Brain microvascular endothelial cell (primary cell): ENCODE data around the gene SLC16A3.

Source experiments
- DNase-seq: peaks from one replicate; pipeline ENCODE4 v3.0.0-alpha.2; 2020
- H3K27ac ChIP-seq: fragments of 250-450 bp; sonication (Bioruptor Pico); 2 replicates; pipeline ENCODE4 v1.5.1; 2020; ENCODE audit warnings: mild to moderate bottlenecking, moderate library complexity
- H3K27me3 ChIP-seq: fragments of 250-450 bp; sonication (Bioruptor Pico); replicated peaks from 2 replicates; pipeline ENCODE4 v1.5.1; 2020; ENCODE audit warnings: mild to moderate bottlenecking
- H3K36me3 ChIP-seq: fragments of 250-450 bp; sonication (Bioruptor Pico); replicated peaks from 2 replicates; pipeline ENCODE4 v1.5.1; 2020; ENCODE audit warnings: mild to moderate bottlenecking
- H3K4me3 ChIP-seq: 2 replicates; pipeline ENCODE4 v1.5.1; 2011; ENCODE audit warnings: low read depth, mild to moderate bottlenecking, control low read depth, low read length, moderate library complexity
- in situ Hi-C: cut with HindIII; loops from 2 replicates; pipeline ENCODE4 v1.10.0; 2017; ENCODE audit warnings: low sequenced_read_pairs, low pct_ligation_motif_present
- TF ChIP-seq, protein P1 (sequence below): IDR thresholded peaks from 2 replicates; pipeline ENCODE4 v1.5.1; 2011; ENCODE audit warnings: low read depth, mild to moderate bottlenecking, moderate library complexity, low read length, control low read depth, inconsistent platforms; ENCODE audit errors: missing control alignments

The SLC16A3 gene

DNA sequence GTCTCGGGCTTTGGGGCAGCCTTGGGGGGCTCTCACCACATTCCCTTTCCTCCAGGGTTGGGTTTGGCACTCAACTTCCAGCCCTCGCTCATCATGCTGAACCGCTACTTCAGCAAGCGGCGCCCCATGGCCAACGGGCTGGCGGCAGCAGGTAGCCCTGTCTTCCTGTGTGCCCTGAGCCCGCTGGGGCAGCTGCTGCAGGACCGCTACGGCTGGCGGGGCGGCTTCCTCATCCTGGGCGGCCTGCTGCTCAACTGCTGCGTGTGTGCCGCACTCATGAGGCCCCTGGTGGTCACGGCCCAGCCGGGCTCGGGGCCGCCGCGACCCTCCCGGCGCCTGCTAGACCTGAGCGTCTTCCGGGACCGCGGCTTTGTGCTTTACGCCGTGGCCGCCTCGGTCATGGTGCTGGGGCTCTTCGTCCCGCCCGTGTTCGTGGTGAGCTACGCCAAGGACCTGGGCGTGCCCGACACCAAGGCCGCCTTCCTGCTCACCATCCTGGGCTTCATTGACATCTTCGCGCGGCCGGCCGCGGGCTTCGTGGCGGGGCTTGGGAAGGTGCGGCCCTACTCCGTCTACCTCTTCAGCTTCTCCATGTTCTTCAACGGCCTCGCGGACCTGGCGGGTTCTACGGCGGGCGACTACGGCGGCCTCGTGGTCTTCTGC is 8.4 kb downstream of the SLC16A3 start:
- in situ Hi-C loops = no loop called here
- H3K4me3 ChIP-seq = no peak overlapping the region
- H3K36me3 ChIP-seq = peaks cover 39% of the 10 kb centered on the region
- TF ChIP-seq, protein P1, sequence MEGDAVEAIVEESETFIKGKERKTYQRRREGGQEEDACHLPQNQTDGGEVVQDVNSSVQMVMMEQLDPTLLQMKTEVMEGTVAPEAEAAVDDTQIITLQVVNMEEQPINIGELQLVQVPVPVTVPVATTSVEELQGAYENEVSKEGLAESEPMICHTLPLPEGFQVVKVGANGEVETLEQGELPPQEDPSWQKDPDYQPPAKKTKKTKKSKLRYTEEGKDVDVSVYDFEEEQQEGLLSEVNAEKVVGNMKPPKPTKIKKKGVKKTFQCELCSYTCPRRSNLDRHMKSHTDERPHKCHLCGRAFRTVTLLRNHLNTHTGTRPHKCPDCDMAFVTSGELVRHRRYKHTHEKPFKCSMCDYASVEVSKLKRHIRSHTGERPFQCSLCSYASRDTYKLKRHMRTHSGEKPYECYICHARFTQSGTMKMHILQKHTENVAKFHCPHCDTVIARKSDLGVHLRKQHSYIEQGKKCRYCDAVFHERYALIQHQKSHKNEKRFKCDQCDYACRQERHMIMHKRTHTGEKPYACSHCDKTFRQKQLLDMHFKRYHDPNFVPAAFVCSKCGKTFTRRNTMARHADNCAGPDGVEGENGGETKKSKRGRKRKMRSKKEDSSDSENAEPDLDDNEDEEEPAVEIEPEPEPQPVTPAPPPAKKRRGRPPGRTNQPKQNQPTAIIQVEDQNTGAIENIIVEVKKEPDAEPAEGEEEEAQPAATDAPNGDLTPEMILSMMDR = no peak
- no peaks in the 10 kb centered on the region for H3K27me3 ChIP-seq
- no peak for DNase-seq
- no peak overlapping the region for H3K27ac ChIP-seq

DNA sequence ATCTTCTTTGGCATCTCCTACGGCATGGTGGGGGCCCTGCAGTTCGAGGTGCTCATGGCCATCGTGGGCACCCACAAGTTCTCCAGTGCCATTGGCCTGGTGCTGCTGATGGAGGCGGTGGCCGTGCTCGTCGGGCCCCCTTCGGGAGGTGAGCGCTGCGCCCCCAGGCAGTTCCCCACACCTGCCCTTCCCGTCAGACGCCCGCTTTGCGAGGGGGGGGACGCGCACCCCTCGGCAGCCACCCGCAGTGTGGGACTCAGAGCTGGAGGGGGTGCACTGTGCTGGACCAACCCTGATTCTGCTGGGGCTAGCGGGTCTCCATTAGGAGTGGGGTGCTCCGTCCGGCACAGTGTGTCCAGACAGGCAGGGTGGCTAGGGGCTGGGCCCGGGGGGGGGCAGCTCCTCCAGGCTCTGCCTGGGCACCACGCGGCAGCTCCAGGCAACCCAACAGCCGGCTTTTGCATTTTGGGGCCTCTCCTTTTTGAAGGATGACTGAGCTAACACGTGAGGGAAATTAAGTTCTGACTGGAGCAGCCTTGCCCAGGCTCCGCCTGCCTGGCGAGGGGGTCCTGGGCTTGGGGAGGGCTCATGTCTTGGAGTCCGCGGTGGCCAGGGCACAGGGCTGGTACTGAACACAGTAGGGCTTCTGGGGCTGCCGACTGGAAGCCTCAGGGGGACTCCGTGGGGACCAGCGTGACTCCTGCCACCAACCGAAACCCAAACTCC is 9.1 kb downstream of the SLC16A3 start:
- Histone ChIP-seq H3K4me3 (no peak overlapping the region), H3K27ac (peak overlapping the region; percentile 35)
- DNase-seq = no peak

DNA sequence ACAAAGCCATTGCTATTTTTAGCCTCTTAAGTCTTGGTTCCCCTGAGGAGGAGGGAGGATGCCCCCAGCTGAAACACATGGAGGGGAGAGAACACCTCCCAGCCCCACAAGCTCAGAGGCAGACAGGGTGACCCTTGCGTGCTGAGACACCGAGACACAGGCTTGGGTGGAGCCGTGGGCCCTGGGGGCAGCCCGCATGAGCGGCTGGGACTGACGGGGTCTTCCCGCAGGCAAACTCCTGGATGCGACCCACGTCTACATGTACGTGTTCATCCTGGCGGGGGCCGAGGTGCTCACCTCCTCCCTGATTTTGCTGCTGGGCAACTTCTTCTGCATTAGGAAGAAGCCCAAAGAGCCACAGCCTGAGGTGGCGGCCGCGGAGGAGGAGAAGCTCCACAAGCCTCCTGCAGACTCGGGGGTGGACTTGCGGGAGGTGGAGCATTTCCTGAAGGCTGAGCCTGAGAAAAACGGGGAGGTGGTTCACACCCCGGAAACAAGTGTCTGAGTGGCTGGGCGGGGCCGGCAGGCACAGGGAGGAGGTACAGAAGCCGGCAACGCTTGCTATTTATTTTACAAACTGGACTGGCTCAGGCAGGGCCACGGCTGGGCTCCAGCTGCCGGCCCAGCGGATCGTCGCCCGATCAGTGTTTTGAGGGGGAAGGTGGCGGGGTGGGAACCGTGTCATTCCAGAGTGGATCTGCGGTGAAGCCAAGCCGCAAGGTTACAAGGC is 9.8 kb downstream of the SLC16A3 start:
- peak; percentile 85 for DNase-seq
- Histone ChIP-seq H3K4me3 (no peak overlapping the region), H3K27me3 (no peaks in the 10 kb centered on the region), H3K27ac (peak overlapping the region; percentile 35), H3K36me3 (peaks cover 51% of the 10 kb centered on the region)
- TF ChIP-seq, protein P1 = no peak
- in situ Hi-C loops = no loop called here

More for the DNA sequence above, 9.1 kb downstream of the SLC16A3 start:
- Histone ChIP-seq H3K36me3 (peaks cover 46% of the 10 kb centered on the region), H3K27me3 (no peaks in the 10 kb centered on the region)
- TF ChIP-seq, protein P1 = no peak
- in situ Hi-C loops = no loop called here

DNA sequence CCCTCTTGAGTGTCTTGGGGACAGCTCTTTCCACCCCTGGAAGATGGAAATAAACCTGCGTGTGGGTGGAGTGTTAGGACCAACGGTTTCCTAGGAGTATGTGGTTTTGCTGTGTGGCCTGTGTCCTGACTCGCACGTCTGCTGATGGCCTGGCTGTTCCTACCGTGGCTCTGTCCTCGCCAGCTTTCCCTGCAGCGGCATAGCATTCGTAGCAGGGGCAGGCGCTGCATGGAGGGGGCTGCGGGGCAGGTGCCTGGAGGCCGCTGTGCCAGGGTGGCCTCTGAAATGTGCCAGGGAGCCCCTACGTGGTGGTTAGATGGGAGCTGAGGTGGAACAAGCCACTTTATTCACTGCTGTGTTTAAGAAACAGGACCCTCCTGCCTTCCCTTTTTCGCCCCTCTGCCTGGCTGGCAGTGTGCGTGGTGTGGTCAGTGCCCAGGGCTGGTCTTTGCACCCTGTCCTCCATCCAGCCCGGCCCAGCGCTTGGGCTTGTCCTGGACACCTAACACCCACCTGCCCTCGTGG is 10.6 kb downstream of the SLC16A3 start:
- TF ChIP-seq, protein P1 = no peak
- Histone ChIP-seq H3K27me3 (no peaks in the 10 kb centered on the region), H3K4me3 (no peak overlapping the region), H3K36me3 (peaks cover 60% of the 10 kb centered on the region), H3K27ac (no peak overlapping the region)
- in situ Hi-C loops = no loop called here
- no peak for DNase-seq

DNA sequence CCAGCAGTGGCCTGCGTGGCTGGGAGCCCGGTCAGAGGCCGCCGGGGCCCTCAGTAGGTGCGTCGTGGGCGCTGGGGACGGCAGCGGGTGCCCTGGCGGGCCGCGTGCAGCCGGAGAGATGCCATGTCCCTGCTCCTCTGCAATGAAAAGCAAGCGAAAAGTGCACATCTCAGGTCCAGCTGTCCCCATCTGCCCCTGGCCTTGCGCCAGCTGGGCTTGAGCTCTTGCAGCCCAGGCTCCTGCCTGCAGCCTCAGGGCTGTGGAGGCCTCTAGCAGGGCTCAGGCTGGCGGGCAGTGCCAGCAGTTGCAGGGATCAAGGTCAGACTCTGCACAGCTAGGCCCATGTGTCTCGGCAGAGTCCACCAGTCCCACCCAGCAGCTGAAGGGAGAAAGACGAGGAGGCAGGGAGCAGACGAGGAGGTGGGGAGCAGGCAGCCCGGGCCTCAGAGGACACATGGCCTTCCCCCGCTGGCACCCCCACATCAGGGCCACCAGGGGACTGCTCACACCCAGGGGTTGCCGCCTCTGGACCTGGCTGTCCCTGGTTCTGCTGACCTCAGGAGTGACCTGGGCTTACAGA is 11.2 kb downstream of the SLC16A3 start:
- TF ChIP-seq, protein P1 = no peak
- DNase-seq = no peak
- no peak overlapping the region for H3K4me3 ChIP-seq
- no peaks in the 10 kb centered on the region for H3K27me3 ChIP-seq
- in situ Hi-C loops = no loop called here
- H3K27ac ChIP-seq = no peak overlapping the region
- peaks cover 65% of the 10 kb centered on the region for H3K36me3 ChIP-seq
